ENCODE results near the gene RPA1.
"Not testable (repeated sequence)": the region's sequence is repeated elsewhere in the genome, so short reads cannot be mapped to it uniquely, and the experiment has no call there.

RPA1 gene

GRCh38 chr17:1820528-1821252 lies 9.1 kb upstream of the RPA1 start:
- DNase-seq, result no peak

- no peak for DNase-seq
Observed at GRCh38 chr17:1829216-1829591, 601 bp upstream of the RPA1 start.

- no peak for DNase-seq
Observed at GRCh38 chr17:1830288-1830687, 483 bp downstream of the RPA1 start.

GRCh38 chr17:1834380-1835149 lies 4.8 kb downstream of the RPA1 start:
- DNase-seq, result no peak

- no peak for DNase-seq
Observed at GRCh38 chr17:1839516-1839915, 9.7 kb downstream of the RPA1 start.

- DNase-seq, result no peak
Observed at GRCh38 chr17:1843947-1844346, 14.1 kb downstream of the RPA1 start.

- no peak for DNase-seq
Observed at GRCh38 chr17:1847191-1847590, 17.4 kb downstream of the RPA1 start.

- no peak for DNase-seq
Observed at GRCh38 chr17:1852327-1852726, 22.5 kb downstream of the RPA1 start.

GRCh38 chr17:1853698-1854097 lies 23.9 kb downstream of the RPA1 start:
- DNase-seq, result no peak

- not testable (repeated sequence) for DNase-seq
Observed at GRCh38 chr17:1856462-1856861, 26.7 kb downstream of the RPA1 start.

GRCh38 chr17:1860978-1861377 lies 31.2 kb downstream of the RPA1 start:
- no peak for DNase-seq

GRCh38 chr17:1861391-1862010 lies 31.7 kb downstream of the RPA1 start:
- DNase-seq, result no peak

GRCh38 chr17:1865252-1866037 lies 35.6 kb downstream of the RPA1 start:
- DNase-seq, result no peak

GRCh38 chr17:1867307-1867706 lies 37.5 kb downstream of the RPA1 start:
- DNase-seq, result no peak

- no peak for DNase-seq
Observed at GRCh38 chr17:1868090-1868489, 38.3 kb downstream of the RPA1 start.

GRCh38 chr17:1870592-1870991 lies 40.8 kb downstream of the RPA1 start:
- DNase-seq, result no peak

GRCh38 chr17:1871756-1872155 lies 42.0 kb downstream of the RPA1 start:
- no peak for DNase-seq

- DNase-seq, result no peak
Observed at GRCh38 chr17:1872254-1872653, 42.4 kb downstream of the RPA1 start.

- no peak for DNase-seq
Observed at GRCh38 chr17:1872976-1873375, 43.2 kb downstream of the RPA1 start.

GRCh38 chr17:1873418-1873817 lies 43.6 kb downstream of the RPA1 start:
- DNase-seq, result no peak

GRCh38 chr17:1875597-1875996 lies 45.8 kb downstream of the RPA1 start:
- DNase-seq, result no peak

GRCh38 chr17:1878419-1879121 lies 48.8 kb downstream of the RPA1 start:
- no peak for DNase-seq
